Breast epithelium (tissue), 4 donors: ENCODE results near the gene LIMD2. TPM values are rescaled to one million over a fixed set of nuclear protein-coding genes. Genes with fewer than 3 reads are reported as not detected.

Source experiments
- DNase-seq, 2 donors: peaks; one replicate each; pipeline ENCODE4 v3.0.0-alpha.2; 2019; ENCODE audit warnings: low spot score in 2 of 2
- H3K27ac ChIP-seq, 2 donors: fragments of 200-600 bp; sonication (generic) in 1 of 2; one replicate each; pipeline ENCODE4 v1.5.1; 2016 to 2019; ENCODE audit warnings: mild to moderate bottlenecking in 1 of 2
- H3K27me3 ChIP-seq, 2 donors: fragments of 200-600 bp; sonication (generic) in 1 of 2; one replicate each; pipeline versions ENCODE4 v1.5.1 to v1.6.0; 2017 to 2019; ENCODE audit warnings: control low read depth in 1 of 2, mild to moderate bottlenecking in 1 of 2
- H3K36me3 ChIP-seq: fragments of 200-600 bp; one replicate; pipeline ENCODE4 v1.5.1; 2019
- H3K4me1 ChIP-seq, 2 donors: fragments of 200-600 bp; sonication (generic); one replicate each; pipeline ENCODE4 v1.5.1; 2016 to 2019; ENCODE audit warnings: control low read depth in 1 of 2
- H3K4me3 ChIP-seq, 3 donors: fragments of 200-600 bp; sonication (generic); 1 replicate in 2 of 3; 2 replicates in 1 of 3; pipeline ENCODE4 v1.5.1; 2016 to 2019; ENCODE audit warnings: mild to moderate bottlenecking in 3 of 3, moderate library complexity in 2 of 3
- H3K9me3 ChIP-seq, 2 donors: fragments of 200-600 bp; sonication (generic) in 1 of 2; one replicate each; pipeline ENCODE4 v1.5.1; 2016 to 2019; ENCODE audit warnings: control low read depth in 1 of 2
- CTCF ChIP-seq, 3 donors: fragments of 450-650 bp; IDR thresholded peaks; one replicate each; pipeline ENCODE4 v1.5.1; 2016 to 2017; ENCODE audit warnings: antibody characterized with exemption in 3 of 3, mild to moderate bottlenecking in 3 of 3, moderate library complexity in 3 of 3
- POLR2A ChIP-seq: fragments of 450-650 bp; IDR thresholded peaks from one replicate; pipeline ENCODE4 v1.6.1; 2016; ENCODE audit warnings: antibody characterized with exemption, mild to moderate bottlenecking, moderate library complexity
- POLR2AphosphoS5 ChIP-seq, 3 donors: sonication (generic); formaldehyde crosslinking; IDR thresholded peaks; one replicate each; pipeline ENCODE4 v1.6.1; 2017; ENCODE audit warnings: antibody characterized with exemption in 3 of 3
- intact Hi-C: fragments of 100-400 bp; cut with DNase I; formaldehyde crosslinking; loops from one replicate; pipeline ENCODE4 v1.15.1; 2023; ENCODE audit warnings: low total_unique reads
- total RNA-seq, 3 donors: library from RNA; depleted of rRNA; stranded (reverse); fragments of >200 nt; gene quantifications; one replicate each; pipeline ENCODE4 v1.1.0, GENCODE V29; 2016

The LIMD2 gene
- total RNA-seq, 3 donors from 2014 or later = 6.1 to 10.5 (median 7.2) TPM

- Histone ChIP-seq H3K27ac (no peak overlapping the region), H3K4me3 (no peak overlapping the region), H3K27me3 (no peaks in the 10 kb centered on the region), H3K4me1 (peaks cover 0 to 12% of the 10 kb centered on the region in 2 donors), H3K9me3 (no peaks in the 10 kb centered on the region), H3K36me3 (peaks cover 8% of the 10 kb centered on the region)
- intact Hi-C loops = loop anchor here (10.0 kb wide), 1 partner anchor 375 kb away; no protein-coding TSS in a partner anchor
- no peak for DNase-seq
- TF ChIP-seq CTCF (IDR thresholded peaks at IDR 0.05) (no peak), POLR2A (no peak), POLR2AphosphoS5 (IDR thresholded peaks at IDR 0.05) (no peak)
Measured at GRCh38 chr17:63649813-63650212, 50.1 kb downstream of the LIMD2 start.

GRCh38 chr17:63647936-63648335 is 52.0 kb downstream of the LIMD2 start:
- Histone ChIP-seq H3K27ac (peak overlapping the region; percentile 33 to 70), H3K9me3 (no peaks in the 10 kb centered on the region), H3K36me3 (peaks cover 5% of the 10 kb centered on the region), H3K4me3 (no peak overlapping the region), H3K4me1 (peaks cover 0 to 12% of the 10 kb centered on the region in 2 donors), H3K27me3 (no peaks in the 10 kb centered on the region)
- no peak for TF ChIP-seq POLR2A
- no peak for TF ChIP-seq POLR2AphosphoS5 (IDR thresholded peaks at IDR 0.05)
- no peak for TF ChIP-seq CTCF (IDR thresholded peaks at IDR 0.05)
- intact Hi-C loops = no loop called here
- no peak for DNase-seq

GRCh38 chr17:63647065-63647725 is 52.7 kb downstream of the LIMD2 start:
- Histone ChIP-seq H3K27ac (peak overlapping the region; percentile 33 to 74), H3K4me3 (no peak overlapping the region), H3K36me3 (no peaks in the 10 kb centered on the region), H3K9me3 (no peaks in the 10 kb centered on the region), H3K4me1 (peaks cover 0 to 12% of the 10 kb centered on the region in 2 donors), H3K27me3 (no peaks in the 10 kb centered on the region)
- peak in 1 of 3 donors; percentile 31 for TF ChIP-seq POLR2AphosphoS5 (IDR thresholded peaks at IDR 0.05)
- TF ChIP-seq CTCF (IDR thresholded peaks at IDR 0.05) = no peak
- TF ChIP-seq POLR2A = no peak
- intact Hi-C loops = no loop called here
- DNase-seq = peak in 1 of 2 donors; percentile 49

GRCh38 chr17:63646488-63646806 is 53.5 kb downstream of the LIMD2 start:
- intact Hi-C loops = no loop called here
- TF ChIP-seq POLR2AphosphoS5 (IDR thresholded peaks at IDR 0.05) (no peak), POLR2A (no peak), CTCF (IDR thresholded peaks at IDR 0.05) (no peak)
- no peak for DNase-seq
- Histone ChIP-seq H3K27ac (peak overlapping the region; percentile 33 to 74), H3K27me3 (no peaks in the 10 kb centered on the region), H3K36me3 (no peaks in the 10 kb centered on the region), H3K9me3 (no peaks in the 10 kb centered on the region), H3K4me3 (no peak overlapping the region), H3K4me1 (peaks cover 0 to 12% of the 10 kb centered on the region in 2 donors)

Other genes with a start within 250 kb of the LIMD2 start
- 10 to 100 TPM in 1 of 3 donors, 1 to 10 TPM in 2; 2.6 to 13.9 (median 9.1) TPM for gene ACE, start 223.1 kb downstream of the LIMD2 start, total RNA-seq
- gene KCNH6, start 176.8 kb downstream of the LIMD2 start, total RNA-seq = not detected
- 10 to 100 TPM; 23.0 to 29.6 (median 27.2) TPM for gene DCAF7, start 149.6 kb downstream of the LIMD2 start, total RNA-seq
- 10 to 100 TPM; 11.0 to 12.4 (median 11.1) TPM for gene TACO1, start 99.2 kb downstream of the LIMD2 start, total RNA-seq
- 10 to 100 TPM; 44.9 to 60.0 (median 47.9) TPM for gene MAP3K3, start 77.7 kb downstream of the LIMD2 start, total RNA-seq
- 10 to 100 TPM; 25.9 to 33.8 (median 26.2) TPM for gene STRADA, start 41.7 kb upstream of the LIMD2 start, total RNA-seq
- gene CCDC47, start 73.5 kb upstream of the LIMD2 start, total RNA-seq = 10 to 100 TPM; 54.1 to 89.5 (median 81.7) TPM
- gene DDX42, start 74.0 kb upstream of the LIMD2 start, total RNA-seq = 100 to 1,000 TPM; 131 to 139 (median 139) TPM
- 100 to 1,000 TPM in 2 of 3 donors, 10 to 100 TPM in 1; 98.3 to 110 (median 104) TPM for gene PSMC5, start 127.3 kb upstream of the LIMD2 start, total RNA-seq
- 10 to 100 TPM; 55.4 to 78.7 (median 59.1) TPM for gene FTSJ3, start 127.5 kb upstream of the LIMD2 start, total RNA-seq
- 100 to 1,000 TPM; 142 to 210 (median 192) TPM for gene SMARCD2, start 142.6 kb upstream of the LIMD2 start, total RNA-seq
- not detected for gene CSH2, start 173.6 kb upstream of the LIMD2 start, total RNA-seq
- gene GH2, start 181.8 kb upstream of the LIMD2 start, total RNA-seq = not detected
- gene CSH1, start 196.4 kb upstream of the LIMD2 start, total RNA-seq = not detected
- not detected for gene CSHL1, start 211.1 kb upstream of the LIMD2 start, total RNA-seq
- not detected for gene GH1, start 218.7 kb upstream of the LIMD2 start, total RNA-seq
- 1 to 10 TPM; 2.2 to 7.9 (median 3.4) TPM for gene CD79B, start 232.2 kb upstream of the LIMD2 start, total RNA-seq